ENCODE measurements around the gene GCNA. TPM values are rescaled to one million over a fixed set of nuclear protein-coding genes. Genes with fewer than 3 reads are reported as not detected.

The GCNA gene
- total RNA-seq, 1 experiment from 2014 or later: 0.98 TPM

DNA sequence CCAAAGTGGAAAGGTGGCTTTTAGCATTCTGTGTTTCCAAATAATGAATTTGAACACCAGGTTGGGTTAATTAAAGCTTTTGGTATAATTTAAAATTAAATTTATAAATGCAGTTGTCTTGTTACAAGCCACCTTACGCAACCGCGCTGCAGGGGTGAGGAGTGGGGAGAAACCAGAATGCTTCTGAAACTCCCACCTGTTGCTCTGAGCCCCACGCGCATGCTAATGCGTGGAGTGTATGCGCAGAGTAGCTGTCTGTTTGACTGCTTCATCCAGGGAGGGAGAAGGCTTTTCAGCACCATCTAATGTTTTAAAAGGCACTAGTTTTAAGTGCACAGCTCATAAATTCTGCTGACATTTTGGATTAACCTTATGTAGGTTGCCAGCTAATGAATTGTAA lies 32.9 kb upstream of the GCNA start:
- no TSS peak for BruUV-seq (replicated peaks)
- Histone ChIP-seq H4K20me1 (ENCODE audit: insufficient read depth) (peaks cover 24% of the 10 kb centered on the region), H3K79me2 (ENCODE audit: insufficient read depth, low read length) (peaks cover 98% of the 10 kb centered on the region), H3K36me3 (ENCODE audit: control insufficient read depth in 1 of 2, insufficient read depth in 2 of 2, low read length in 2 of 2) (peaks cover 29 to 32% of the 10 kb centered on the region in 2 experiments; a peak in 3 of 4 replicates), H3K27me3 (ENCODE audit: insufficient read depth, low read length) (no peaks in the 10 kb centered on the region), H3K9me2 (ENCODE audit: insufficient read depth) (no peaks in the 10 kb centered on the region), H3K4me3 (replicated peaks in 1 of 2; ENCODE audit: low read depth in 1 of 2, low read length in 2 of 2) (no peak overlapping the region), H3K9me3 (ENCODE audit: control insufficient read depth in 1 of 2, insufficient read depth in 1 of 2, low read depth in 1 of 2, low read length in 2 of 2) (no peaks in the 10 kb centered on the region), H3K4me1 (ENCODE audit: control insufficient read depth in 1 of 2, insufficient read depth in 2 of 2, low read length in 2 of 2) (peaks cover 6 to 29% of the 10 kb centered on the region in 2 experiments), H3K9ac (ENCODE audit: low read length) (no peak overlapping the region), H3K4me2 (ENCODE audit: low read length) (no peak overlapping the region), H3K27ac (ENCODE audit: low read depth, low read length) (no peak overlapping the region), H2AFZ (ENCODE audit: low read depth, low read length, poor library complexity, severe bottlenecking) (no peak overlapping the region)
- RAD21 ChIA-PET (ENCODE audit: low non-redundant PET in 1 of 2, low total read pairs in 2 of 2, uncharacterized antibody in 2 of 2, unreplicated experiment in 2 of 2): no interaction called here
- DNase-seq (ENCODE audit: low read depth, low spot score) (no peak), ATAC-seq (no peak)
- intact Hi-C loops (cut with micrococcal nuclease): no loop called here
- CTCF ChIA-PET: no interaction called here
- TF ChIP-seq, protein P1, sequence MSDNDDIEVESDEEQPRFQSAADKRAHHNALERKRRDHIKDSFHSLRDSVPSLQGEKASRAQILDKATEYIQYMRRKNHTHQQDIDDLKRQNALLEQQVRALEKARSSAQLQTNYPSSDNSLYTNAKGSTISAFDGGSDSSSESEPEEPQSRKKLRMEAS (IDR thresholded peaks at IDR 0.05): no peak
- TF ChIP-seq ZNF274 (IDR thresholded peaks at IDR 0.05; ENCODE audit: low read depth, low read length) (no peak), ZFX (IDR thresholded peaks at IDR 0.05) (no peak)
- POLR2A ChIA-PET: interaction anchor here (4.0 kb wide), 1 partner anchor 12 kb away, joined by 17 read pairs; the partner anchor contains the start of gene OGT

DNA sequence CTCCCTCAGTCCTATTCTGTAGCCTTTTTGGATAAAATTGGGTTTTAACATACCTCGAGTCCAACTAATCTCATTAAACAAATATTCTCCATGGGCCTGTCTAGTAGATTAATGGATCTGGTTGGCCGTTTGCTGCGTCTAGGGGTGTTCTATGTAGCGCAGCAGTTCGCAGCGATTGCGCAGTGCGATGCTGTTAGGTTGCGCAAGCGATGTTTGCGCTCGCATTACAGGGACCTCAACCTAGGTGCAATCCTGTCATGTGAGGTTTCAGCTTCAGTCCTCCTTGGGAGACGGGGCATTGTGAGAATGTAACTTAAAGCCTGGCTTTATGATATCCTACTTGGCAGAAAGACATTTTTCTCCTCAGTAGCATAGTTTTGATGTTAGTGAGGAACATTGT lies 31.4 kb upstream of the GCNA start:
- Histone ChIP-seq H3K36me3 (ENCODE audit: control insufficient read depth in 1 of 2, insufficient read depth in 2 of 2, low read length in 2 of 2) (peaks cover 32% of the 10 kb centered on the region in 2 experiments; a peak in 3 of 4 replicates), H3K9me3 (ENCODE audit: control insufficient read depth in 1 of 2, insufficient read depth in 1 of 2, low read depth in 1 of 2, low read length in 2 of 2) (no peaks in the 10 kb centered on the region), H3K4me3 (replicated peaks in 1 of 2; ENCODE audit: low read depth in 1 of 2, low read length in 2 of 2) (no peak overlapping the region), H3K9me2 (ENCODE audit: insufficient read depth) (no peaks in the 10 kb centered on the region), H3K4me1 (ENCODE audit: control insufficient read depth in 1 of 2, insufficient read depth in 2 of 2, low read length in 2 of 2) (peaks cover 2 to 16% of the 10 kb centered on the region in 2 experiments), H3K79me2 (ENCODE audit: insufficient read depth, low read length) (peaks cover 95% of the 10 kb centered on the region), H3K4me2 (ENCODE audit: low read length) (no peak overlapping the region), H3K9ac (ENCODE audit: low read length) (no peak overlapping the region), H3K27ac (ENCODE audit: low read depth, low read length) (no peak overlapping the region), H3K27me3 (ENCODE audit: insufficient read depth, low read length) (no peaks in the 10 kb centered on the region), H2AFZ (ENCODE audit: low read depth, low read length, poor library complexity, severe bottlenecking) (no peak overlapping the region), H4K20me1 (ENCODE audit: insufficient read depth) (peaks cover 18% of the 10 kb centered on the region)
- POLR2A ChIA-PET: no interaction called here
- DNase-seq (ENCODE audit: low read depth, low spot score): no peak
- no TSS peak for BruUV-seq (replicated peaks)
- RAD21 ChIA-PET (ENCODE audit: low non-redundant PET in 1 of 2, low total read pairs in 2 of 2, uncharacterized antibody in 2 of 2, unreplicated experiment in 2 of 2): no interaction called here
- ATAC-seq: no peak
- CTCF ChIA-PET: no interaction called here
- intact Hi-C loops (cut with micrococcal nuclease): no loop called here
- TF ChIP-seq EZH2phosphoT487 (IDR thresholded peaks at IDR 0.05; ENCODE audit: borderline replicate concordance): no peak
- TF ChIP-seq, protein P2, sequence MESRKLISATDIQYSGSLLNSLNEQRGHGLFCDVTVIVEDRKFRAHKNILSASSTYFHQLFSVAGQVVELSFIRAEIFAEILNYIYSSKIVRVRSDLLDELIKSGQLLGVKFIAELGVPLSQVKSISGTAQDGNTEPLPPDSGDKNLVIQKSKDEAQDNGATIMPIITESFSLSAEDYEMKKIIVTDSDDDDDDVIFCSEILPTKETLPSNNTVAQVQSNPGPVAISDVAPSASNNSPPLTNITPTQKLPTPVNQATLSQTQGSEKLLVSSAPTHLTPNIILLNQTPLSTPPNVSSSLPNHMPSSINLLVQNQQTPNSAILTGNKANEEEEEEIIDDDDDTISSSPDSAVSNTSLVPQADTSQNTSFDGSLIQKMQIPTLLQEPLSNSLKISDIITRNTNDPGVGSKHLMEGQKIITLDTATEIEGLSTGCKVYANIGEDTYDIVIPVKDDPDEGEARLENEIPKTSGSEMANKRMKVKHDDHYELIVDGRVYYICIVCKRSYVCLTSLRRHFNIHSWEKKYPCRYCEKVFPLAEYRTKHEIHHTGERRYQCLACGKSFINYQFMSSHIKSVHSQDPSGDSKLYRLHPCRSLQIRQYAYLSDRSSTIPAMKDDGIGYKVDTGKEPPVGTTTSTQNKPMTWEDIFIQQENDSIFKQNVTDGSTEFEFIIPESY (IDR thresholded peaks at IDR 0.05; ENCODE audit: extremely low read depth, insufficient replicate concordance, low read length): no peak
- TF ChIP-seq, protein P3, sequence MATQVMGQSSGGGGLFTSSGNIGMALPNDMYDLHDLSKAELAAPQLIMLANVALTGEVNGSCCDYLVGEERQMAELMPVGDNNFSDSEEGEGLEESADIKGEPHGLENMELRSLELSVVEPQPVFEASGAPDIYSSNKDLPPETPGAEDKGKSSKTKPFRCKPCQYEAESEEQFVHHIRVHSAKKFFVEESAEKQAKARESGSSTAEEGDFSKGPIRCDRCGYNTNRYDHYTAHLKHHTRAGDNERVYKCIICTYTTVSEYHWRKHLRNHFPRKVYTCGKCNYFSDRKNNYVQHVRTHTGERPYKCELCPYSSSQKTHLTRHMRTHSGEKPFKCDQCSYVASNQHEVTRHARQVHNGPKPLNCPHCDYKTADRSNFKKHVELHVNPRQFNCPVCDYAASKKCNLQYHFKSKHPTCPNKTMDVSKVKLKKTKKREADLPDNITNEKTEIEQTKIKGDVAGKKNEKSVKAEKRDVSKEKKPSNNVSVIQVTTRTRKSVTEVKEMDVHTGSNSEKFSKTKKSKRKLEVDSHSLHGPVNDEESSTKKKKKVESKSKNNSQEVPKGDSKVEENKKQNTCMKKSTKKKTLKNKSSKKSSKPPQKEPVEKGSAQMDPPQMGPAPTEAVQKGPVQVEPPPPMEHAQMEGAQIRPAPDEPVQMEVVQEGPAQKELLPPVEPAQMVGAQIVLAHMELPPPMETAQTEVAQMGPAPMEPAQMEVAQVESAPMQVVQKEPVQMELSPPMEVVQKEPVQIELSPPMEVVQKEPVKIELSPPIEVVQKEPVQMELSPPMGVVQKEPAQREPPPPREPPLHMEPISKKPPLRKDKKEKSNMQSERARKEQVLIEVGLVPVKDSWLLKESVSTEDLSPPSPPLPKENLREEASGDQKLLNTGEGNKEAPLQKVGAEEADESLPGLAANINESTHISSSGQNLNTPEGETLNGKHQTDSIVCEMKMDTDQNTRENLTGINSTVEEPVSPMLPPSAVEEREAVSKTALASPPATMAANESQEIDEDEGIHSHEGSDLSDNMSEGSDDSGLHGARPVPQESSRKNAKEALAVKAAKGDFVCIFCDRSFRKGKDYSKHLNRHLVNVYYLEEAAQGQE (IDR thresholded peaks at IDR 0.05; ENCODE audit: low read depth): no peak
- no peak for TF ChIP-seq SRF (IDR thresholded peaks at IDR 0.05; ENCODE audit: low read depth)
- no peak for TF ChIP-seq EZH2 (IDR thresholded peaks at IDR 0.05)
- TF ChIP-seq JUND (IDR thresholded peaks at IDR 0.05): no peak
- no peak for TF ChIP-seq POLR2A (IDR thresholded peaks at IDR 0.05; ENCODE audit: borderline replicate concordance, extremely low read depth, insufficient read depth, insufficient read length)
- TF ChIP-seq FOSL1 (IDR thresholded peaks at IDR 0.05; ENCODE audit: low read depth): no peak
- TF ChIP-seq, protein P4, sequence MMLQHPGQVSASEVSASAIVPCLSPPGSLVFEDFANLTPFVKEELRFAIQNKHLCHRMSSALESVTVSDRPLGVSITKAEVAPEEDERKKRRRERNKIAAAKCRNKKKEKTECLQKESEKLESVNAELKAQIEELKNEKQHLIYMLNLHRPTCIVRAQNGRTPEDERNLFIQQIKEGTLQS (IDR thresholded peaks at IDR 0.05): no peak
- no peak for TF ChIP-seq YY1 (IDR thresholded peaks at IDR 0.05; ENCODE audit: extremely low read depth, insufficient replicate concordance, low read depth, low read length)
- no peak for TF ChIP-seq ZFX (IDR thresholded peaks at IDR 0.05)
- no peak for TF ChIP-seq CEBPB (IDR thresholded peaks at IDR 0.05; ENCODE audit: low read depth)
- no peak for TF ChIP-seq TCF7L2 (IDR thresholded peaks at IDR 0.05; ENCODE audit: borderline replicate concordance, extremely low read depth, insufficient read depth, insufficient read length)
- no peak for TF ChIP-seq RAD21 (IDR thresholded peaks at IDR 0.05; ENCODE audit: low read depth)
- TF ChIP-seq SP1 (IDR thresholded peaks at IDR 0.05; ENCODE audit: low read depth): no peak

Data from HCT116 (cell line).